ENCODE measurements around the gene ITSN1. TPM values are rescaled to one million over a fixed set of nuclear protein-coding genes. Genes with fewer than 3 reads are reported as not detected.
A peak's percentile ranks its signal among the peaks of the same experiment; 100 is the strongest.

The ITSN1 gene
- total RNA-seq, 1 experiment from 2014 or later: 88.5 TPM

DNA sequence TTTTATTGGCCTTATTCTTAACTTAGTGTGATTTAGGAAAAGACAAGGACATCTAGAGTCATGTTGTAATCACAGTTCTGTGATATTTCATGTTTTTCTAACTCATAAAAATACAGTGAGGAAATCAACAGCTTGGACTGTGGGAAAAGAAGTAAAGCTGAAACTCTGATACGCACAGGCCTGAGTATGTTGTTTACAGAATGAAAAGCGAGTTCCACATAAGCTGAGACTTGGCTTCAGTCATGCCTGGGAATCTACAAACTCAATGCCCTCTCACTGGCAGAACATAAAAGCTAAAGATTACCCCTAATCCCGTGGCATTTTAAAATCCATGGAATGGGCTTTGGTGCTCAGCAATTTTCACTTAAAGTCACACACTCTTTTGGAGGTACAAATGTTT is 296.9 kb downstream of the ITSN1 start:
- H3K27me3 ChIP-seq (replicated peaks; ENCODE audit: control insufficient read depth, insufficient read depth, low read length): no peaks in the 10 kb centered on the region
- Mint-ChIP-seq H3K9me3 (ENCODE audit: unreplicated experiment) (no peaks in the 10 kb centered on the region), H3K27ac (ENCODE audit: unreplicated experiment) (no peak overlapping the region), H3K36me3 (ENCODE audit: insufficient read depth, unreplicated experiment) (peaks cover 30% of the 10 kb centered on the region), H3K4me1 (ENCODE audit: low read depth, unreplicated experiment) (no peaks in the 10 kb centered on the region), H3K4me3 (ENCODE audit: unreplicated experiment) (no peak overlapping the region), H3K27me3 (ENCODE audit: insufficient read depth, unreplicated experiment) (no peaks in the 10 kb centered on the region)
- no TSS peak for BruUV-seq (replicated peaks)
- ChIA-PET POLR2A (no interaction called here), CTCF (interaction anchor here (0.6 kb wide), 1 partner anchor 14 kb away, joined by 3 read pairs; no protein-coding TSS in a partner anchor)
- no peak for DNase-seq
- no peaks in the 10 kb centered on the region for H3K9me3 ChIP-seq
- intact Hi-C loops (cut with micrococcal nuclease; ENCODE audit: unreplicated experiment): no loop called here
- TF ChIP-seq, protein P1, sequence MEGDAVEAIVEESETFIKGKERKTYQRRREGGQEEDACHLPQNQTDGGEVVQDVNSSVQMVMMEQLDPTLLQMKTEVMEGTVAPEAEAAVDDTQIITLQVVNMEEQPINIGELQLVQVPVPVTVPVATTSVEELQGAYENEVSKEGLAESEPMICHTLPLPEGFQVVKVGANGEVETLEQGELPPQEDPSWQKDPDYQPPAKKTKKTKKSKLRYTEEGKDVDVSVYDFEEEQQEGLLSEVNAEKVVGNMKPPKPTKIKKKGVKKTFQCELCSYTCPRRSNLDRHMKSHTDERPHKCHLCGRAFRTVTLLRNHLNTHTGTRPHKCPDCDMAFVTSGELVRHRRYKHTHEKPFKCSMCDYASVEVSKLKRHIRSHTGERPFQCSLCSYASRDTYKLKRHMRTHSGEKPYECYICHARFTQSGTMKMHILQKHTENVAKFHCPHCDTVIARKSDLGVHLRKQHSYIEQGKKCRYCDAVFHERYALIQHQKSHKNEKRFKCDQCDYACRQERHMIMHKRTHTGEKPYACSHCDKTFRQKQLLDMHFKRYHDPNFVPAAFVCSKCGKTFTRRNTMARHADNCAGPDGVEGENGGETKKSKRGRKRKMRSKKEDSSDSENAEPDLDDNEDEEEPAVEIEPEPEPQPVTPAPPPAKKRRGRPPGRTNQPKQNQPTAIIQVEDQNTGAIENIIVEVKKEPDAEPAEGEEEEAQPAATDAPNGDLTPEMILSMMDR (IDR thresholded peaks at IDR 0.05; ENCODE audit: insufficient read depth in 1 of 2, low read depth in 1 of 2, low read length in 1 of 2, severe bottlenecking in 1 of 2, unreplicated experiment in 1 of 2): no peak
- H3K4me3 ChIP-seq (ENCODE audit: low read depth, low read length): no peak overlapping the region
- no peaks in the 10 kb centered on the region; the same call in none of the 2 replicates for H3K36me3 ChIP-seq (ENCODE audit: control insufficient read depth, insufficient read depth, low read length)
- H3K4me1 ChIP-seq: no peaks in the 10 kb centered on the region

DNA sequence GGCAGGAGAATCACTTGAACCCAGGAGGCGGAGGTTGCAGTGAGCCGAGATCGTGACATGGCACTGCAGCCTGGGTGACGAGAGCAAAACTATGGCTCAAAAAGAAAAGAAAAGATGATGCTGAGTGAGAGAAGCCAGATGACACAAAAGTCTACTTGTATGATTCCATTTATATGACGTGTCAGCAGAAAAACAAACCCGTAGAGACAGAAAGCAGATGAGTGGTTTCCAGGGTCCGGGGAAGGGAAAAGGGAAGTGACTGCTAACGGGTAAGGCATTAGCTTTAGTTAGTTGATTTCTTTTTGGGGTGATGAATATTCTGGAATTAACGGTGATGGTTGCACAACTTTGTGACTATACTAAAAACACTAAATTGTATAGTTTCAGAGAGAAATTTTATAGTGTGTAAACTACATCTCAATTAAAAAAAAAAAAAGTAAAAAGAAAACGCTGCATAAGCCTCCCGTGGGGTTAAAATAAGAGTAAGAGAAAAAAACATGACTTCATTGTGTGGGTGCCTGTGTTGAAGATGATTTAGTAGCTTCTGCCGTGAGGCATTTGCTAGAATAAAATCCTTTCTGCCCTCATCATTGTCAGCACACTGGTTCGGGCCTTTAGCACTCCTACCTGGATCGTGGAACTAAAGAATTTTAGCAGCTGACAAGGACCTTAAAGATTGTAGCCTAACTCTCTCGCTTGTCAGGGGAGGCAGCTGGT is 298.0 kb downstream of the ITSN1 start:
- intact Hi-C loops (cut with micrococcal nuclease; ENCODE audit: unreplicated experiment): no loop called here
- Histone ChIP-seq H3K4me3 (ENCODE audit: low read depth, low read length) (no peak overlapping the region), H3K4me1 (no peaks in the 10 kb centered on the region), H3K36me3 (ENCODE audit: control insufficient read depth, insufficient read depth, low read length) (no peaks in the 10 kb centered on the region; the same call in none of the 2 replicates), H3K27me3 (replicated peaks; ENCODE audit: control insufficient read depth, insufficient read depth, low read length) (no peaks in the 10 kb centered on the region), H3K9me3 (no peaks in the 10 kb centered on the region)
- TF ChIP-seq, protein P1 (IDR thresholded peaks at IDR 0.05; ENCODE audit: insufficient read depth in 1 of 2, low read depth in 1 of 2, low read length in 1 of 2, severe bottlenecking in 1 of 2, unreplicated experiment in 1 of 2): no peak
- Mint-ChIP-seq H3K4me1 (ENCODE audit: low read depth, unreplicated experiment) (no peaks in the 10 kb centered on the region), H3K27ac (ENCODE audit: unreplicated experiment) (no peak overlapping the region), H3K4me3 (ENCODE audit: unreplicated experiment) (no peak overlapping the region), H3K36me3 (ENCODE audit: insufficient read depth, unreplicated experiment) (peaks cover 38% of the 10 kb centered on the region), H3K27me3 (ENCODE audit: insufficient read depth, unreplicated experiment) (no peaks in the 10 kb centered on the region), H3K9me3 (ENCODE audit: unreplicated experiment) (peaks cover 9% of the 10 kb centered on the region)
- ChIA-PET POLR2A (interaction anchor here (0.6 kb wide), 1 partner anchor 9 kb away, joined by 4 read pairs; no protein-coding TSS in a partner anchor), CTCF (no interaction called here)
- BruUV-seq (replicated peaks): no TSS peak
- DNase-seq: no peak

DNA sequence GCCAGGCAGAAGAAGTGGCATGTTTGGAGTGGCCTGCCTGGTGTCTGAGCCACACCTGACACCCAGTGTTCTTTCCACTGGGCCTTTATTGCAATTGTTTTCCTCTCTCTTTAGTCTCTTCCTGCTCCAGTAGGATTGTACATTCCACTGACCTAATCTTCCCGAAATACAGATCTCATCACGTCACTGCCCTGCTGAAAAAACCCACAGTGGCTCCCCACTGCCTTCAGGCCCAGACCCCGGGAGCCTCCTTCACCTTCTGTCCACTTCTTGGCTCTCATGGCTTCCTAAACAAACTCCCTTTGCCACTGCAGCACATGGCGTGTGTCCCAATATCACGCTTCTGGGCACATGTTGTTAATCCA is 298.6 kb downstream of the ITSN1 start:
- Mint-ChIP-seq H3K4me3 (ENCODE audit: unreplicated experiment) (no peak overlapping the region), H3K4me1 (ENCODE audit: low read depth, unreplicated experiment) (peaks cover under 1% of the 10 kb centered on the region), H3K36me3 (ENCODE audit: insufficient read depth, unreplicated experiment) (peaks cover 33% of the 10 kb centered on the region), H3K27me3 (ENCODE audit: insufficient read depth, unreplicated experiment) (no peaks in the 10 kb centered on the region), H3K27ac (ENCODE audit: unreplicated experiment) (peak overlapping the region; percentile 34), H3K9me3 (ENCODE audit: unreplicated experiment) (peaks cover 9% of the 10 kb centered on the region)
- peaks cover 1% of the 10 kb centered on the region for H3K4me1 ChIP-seq
- H3K36me3 ChIP-seq (ENCODE audit: control insufficient read depth, insufficient read depth, low read length): no peaks in the 10 kb centered on the region; the same call in none of the 2 replicates
- POLR2A ChIA-PET: interaction anchor here (0.6 kb wide), 1 partner anchor 9 kb away, joined by 4 read pairs; no protein-coding TSS in a partner anchor
- intact Hi-C loops (cut with micrococcal nuclease; ENCODE audit: unreplicated experiment): no loop called here
- no peak for DNase-seq
- CTCF ChIA-PET: no interaction called here
- BruUV-seq (replicated peaks): no TSS peak
- no peak overlapping the region for H3K4me3 ChIP-seq (ENCODE audit: low read depth, low read length)
- TF ChIP-seq, protein P1 (IDR thresholded peaks at IDR 0.05; ENCODE audit: insufficient read depth in 1 of 2, low read depth in 1 of 2, low read length in 1 of 2, severe bottlenecking in 1 of 2, unreplicated experiment in 1 of 2): no peak
- no peaks in the 10 kb centered on the region for H3K27me3 ChIP-seq (replicated peaks; ENCODE audit: control insufficient read depth, insufficient read depth, low read length)
- no peaks in the 10 kb centered on the region for H3K9me3 ChIP-seq

Measured in Caco-2 (cell line).